ENCODE data around the gene TNFAIP8L1. TPM values are rescaled to one million over a fixed set of nuclear protein-coding genes. Genes with fewer than 3 reads are reported as not detected.
A peak's percentile ranks its signal among the peaks of the same experiment; 100 is the strongest.

TNFAIP8L1 gene
- total and polyA plus RNA-seq, 4 donors: 15.6 to 29.0 (median 20.1) TPM

- Histone ChIP-seq H3K9me3 (ENCODE audit: control insufficient read depth in 4 of 4, low read length in 3 of 4) (no peaks in the 10 kb centered on the region), H3K4me1 (ENCODE audit: control insufficient read depth in 4 of 4, insufficient read depth in 4 of 4, low read length in 3 of 4) (peaks cover 2 to 16% (median 13%) of the 10 kb centered on the region in 4 donors), H3K27ac (ENCODE audit: low read depth in 1 of 2, low read length in 2 of 2) (no peak overlapping the region), H3K4me3 (ENCODE audit: low read depth in 1 of 3, low read length in 3 of 3) (peak overlapping the region in 1 of 3 donors; percentile 1), H3K9ac (ENCODE audit: low read depth in 1 of 2, low read length in 2 of 2) (no peak overlapping the region), H3K27me3 (ENCODE audit: control insufficient read depth in 4 of 4, insufficient read depth in 4 of 4, low read length in 3 of 4) (no peaks in the 10 kb centered on the region), H3K36me3 (ENCODE audit: control insufficient read depth in 4 of 4, insufficient read depth in 3 of 4, low read depth in 1 of 4, low read length in 3 of 4) (no peaks in the 10 kb centered on the region)
- no peak for DNase-seq (ENCODE audit: low spot score)
- WGBS: 21% methylated on average over 21 of the region's 21 CpGs
- TF ChIP-seq FOXA2 (IDR thresholded peaks at IDR 0.05) (no peak), HNF4A (conservative IDR thresholded peaks at IDR 0.05) (peak; percentile 79 to 88), RAD21 (IDR thresholded peaks at IDR 0.05) (peak in 1 of 2 donors; percentile 20), RXRA (IDR thresholded peaks at IDR 0.05) (peak; percentile 46 to 79), CTCF (IDR thresholded peaks at IDR 0.05; ENCODE audit: low read depth, low read length, missing input control) (no peak), REST (IDR thresholded peaks at IDR 0.05) (peak; percentile 24), HNF4G (IDR thresholded peaks at IDR 0.05) (peak; percentile 10), EGR1 (IDR thresholded peaks at IDR 0.05; ENCODE audit: low read depth in 2 of 2) (peak in 1 of 2 donors; percentile 47), SP1 (IDR thresholded peaks at IDR 0.05) (peak; percentile 61), JUND (IDR thresholded peaks at IDR 0.05) (peak in 1 of 2 donors; percentile 43), YY1 (IDR thresholded peaks at IDR 0.05) (peak; percentile 48), FOXA1 (IDR thresholded peaks at IDR 0.05) (no peak)
Observed at GRCh38 chr19:4596033-4596904, 43.0 kb upstream of the TNFAIP8L1 start.

GRCh38 chr19:4597278-4597974, 41.9 kb upstream of the TNFAIP8L1 start:
- Histone ChIP-seq H3K36me3 (ENCODE audit: control insufficient read depth in 4 of 4, insufficient read depth in 3 of 4, low read depth in 1 of 4, low read length in 3 of 4) (no peaks in the 10 kb centered on the region), H3K27me3 (ENCODE audit: control insufficient read depth in 4 of 4, insufficient read depth in 4 of 4, low read length in 3 of 4) (no peaks in the 10 kb centered on the region), H3K9ac (ENCODE audit: low read depth in 1 of 2, low read length in 2 of 2) (no peak overlapping the region), H3K4me1 (ENCODE audit: control insufficient read depth in 4 of 4, insufficient read depth in 4 of 4, low read length in 3 of 4) (peaks cover 2 to 16% (median 13%) of the 10 kb centered on the region in 4 donors), H3K9me3 (ENCODE audit: control insufficient read depth in 4 of 4, low read length in 3 of 4) (no peaks in the 10 kb centered on the region), H3K27ac (ENCODE audit: low read depth in 1 of 2, low read length in 2 of 2) (no peak overlapping the region), H3K4me3 (ENCODE audit: low read depth in 1 of 3, low read length in 3 of 3) (no peak overlapping the region)
- 9% methylated on average over 27 of the region's 27 CpGs for WGBS
- DNase-seq (ENCODE audit: low spot score): no peak
- no peak for TF ChIP-seq EGR1 (IDR thresholded peaks at IDR 0.05; ENCODE audit: low read depth in 2 of 2)

Measured in liver (tissue), 9 donors.